Keratinocyte (primary cell): ENCODE measurements around the gene DPH1. TPM values are rescaled to one million over a fixed set of nuclear protein-coding genes. Genes with fewer than 3 reads are reported as not detected.

Experiments
- DNase-seq: peaks from one replicate; pipeline ENCODE4 v3.0.0-alpha.2; 2011; ENCODE audit warnings: low read depth, missing footprints, low spot score
- FAIRE-seq: peaks from 2 replicates; lab custom pipeline; 2011; peaks lifted over from hg19 to GRCh38; lab: Jason Lieb, UNC
- H2AFZ ChIP-seq: 2 replicates; pipeline ENCODE4 v1.6.0; 2012; ENCODE audit warnings: low read length, control low read depth, inconsistent platforms; ENCODE audit not compliant: control insufficient read depth
- H3K27ac ChIP-seq: 2 replicates; pipeline ENCODE4 v1.5.1; 2011; ENCODE audit warnings: low read length; ENCODE audit not compliant: control insufficient read depth, insufficient read depth
- H3K27me3 ChIP-seq: 3 replicates; pipeline ENCODE4 v1.6.0; 2011; ENCODE audit warnings: low read length; ENCODE audit not compliant: control insufficient read depth, insufficient read depth; ENCODE audit errors: extremely low read depth
- H3K36me3 ChIP-seq, 2 experiments: 2 replicates in 1 of 2; 3 replicates in 1 of 2; pipeline ENCODE4 v1.5.1; 2011; ENCODE audit warnings: low read length in 2 of 2, mild to moderate bottlenecking in 1 of 2; ENCODE audit not compliant: control insufficient read depth in 2 of 2, insufficient read depth in 2 of 2; ENCODE audit errors: extremely low read depth in 1 of 2
- H3K4me1 ChIP-seq: 3 replicates; pipeline ENCODE4 v1.5.1; 2011; ENCODE audit warnings: low read length; ENCODE audit not compliant: control insufficient read depth, insufficient read depth; ENCODE audit errors: extremely low read depth
- H3K4me2 ChIP-seq: 3 replicates; pipeline ENCODE4 v1.6.0; 2011; ENCODE audit warnings: low read depth, low read length; ENCODE audit not compliant: control insufficient read depth, insufficient read depth; ENCODE audit errors: extremely low read depth
- H3K4me3 ChIP-seq, 3 experiments: fragments of 200-600 bp in 1 of 3; sonication (generic) in 1 of 3; 2 replicates in 2 of 3; 3 replicates in 1 of 3; pipeline ENCODE4 v1.5.1; 2011 to 2016; ENCODE audit warnings: low read length in 3 of 3, mild to moderate bottlenecking in 3 of 3, control low read depth in 2 of 3, inconsistent platforms in 1 of 3, low read depth in 1 of 3, mixed read lengths in 1 of 3, mixed run types in 1 of 3, moderate library complexity in 1 of 3; ENCODE audit not compliant: control insufficient read depth in 2 of 3, insufficient read depth in 2 of 3; ENCODE audit errors: extremely low read depth in 1 of 3
- H3K79me2 ChIP-seq: 2 replicates; pipeline ENCODE4 v1.6.0; 2012; ENCODE audit warnings: low read length; ENCODE audit not compliant: control insufficient read depth, insufficient read depth
- H3K9ac ChIP-seq: 3 replicates; pipeline ENCODE4 v1.6.0; 2011; ENCODE audit warnings: low read length; ENCODE audit not compliant: control insufficient read depth, insufficient read depth; ENCODE audit errors: extremely low read depth
- H3K9me1 ChIP-seq: 3 replicates; pipeline ENCODE4 v1.6.0; 2011; ENCODE audit warnings: low read length; ENCODE audit not compliant: control insufficient read depth, insufficient read depth; ENCODE audit errors: extremely low read depth
- H3K9me3 ChIP-seq: 2 replicates; pipeline ENCODE4 v1.5.1; 2012; ENCODE audit warnings: low read depth, low read length; ENCODE audit not compliant: control insufficient read depth
- H4K20me1 ChIP-seq: 3 replicates; pipeline ENCODE4 v1.6.0; 2011; ENCODE audit warnings: low read length; ENCODE audit not compliant: control insufficient read depth, insufficient read depth; ENCODE audit errors: extremely low read depth
- EZH2 ChIP-seq: IDR thresholded peaks from one replicate; pipeline ENCODE4 v1.6.1; 2012; ENCODE audit warnings: inconsistent platforms, mild to moderate bottlenecking, low read length, moderate library complexity
- dilution Hi-C: fragments of 300-500 bp; cut with MboI; formaldehyde crosslinking; loops from one replicate; pipeline ENCODE4 v1.7.0; 2020; ENCODE audit warnings: low sequenced_read_pairs; ENCODE audit not compliant: extremely low pct_ligation_motif_present
- polyA plus RNA-seq, 5 experiments: library from polyadenylated mRNA; depleted of rRNA in 3 of 5; stranded (reverse) in 3 of 5; stranded (forward) in 1 of 5; unstranded in 1 of 5; fragments of >200 nt; gene quantifications; 1 replicate in 1 of 5; 2 replicates in 3 of 5; 3 replicates in 1 of 5; pipeline versions ENCODE4 v1.2.1 to v1.2.3, GENCODE V29; 2011 to 2012; ENCODE audit warnings: missing spikeins in 2 of 5, low read depth in 1 of 5, low replicate concordance in 1 of 5
- TF ChIP-seq, protein P1 (sequence below), 3 experiments: IDR thresholded peaks in 1 of 3; conservative IDR thresholded peaks in 1 of 3; optimal IDR thresholded peaks in 1 of 3; 2 replicates in 2 of 3; 3 replicates in 1 of 3; pipeline versions ENCODE3 to v1.5.1; 2011; ENCODE audit warnings: low read length in 3 of 3, mild to moderate bottlenecking in 3 of 3, moderate library complexity in 2 of 3, control low read depth in 1 of 3, inconsistent platforms in 1 of 3; ENCODE audit not compliant: insufficient read depth in 2 of 3; ENCODE audit errors: extremely low read depth in 1 of 3

The DPH1 gene
- polyA plus RNA-seq, 1 donor (not counting 4 experiments of a cell fraction or from before 2014, with no cell fraction given), result 18.9 TPM

DNA sequence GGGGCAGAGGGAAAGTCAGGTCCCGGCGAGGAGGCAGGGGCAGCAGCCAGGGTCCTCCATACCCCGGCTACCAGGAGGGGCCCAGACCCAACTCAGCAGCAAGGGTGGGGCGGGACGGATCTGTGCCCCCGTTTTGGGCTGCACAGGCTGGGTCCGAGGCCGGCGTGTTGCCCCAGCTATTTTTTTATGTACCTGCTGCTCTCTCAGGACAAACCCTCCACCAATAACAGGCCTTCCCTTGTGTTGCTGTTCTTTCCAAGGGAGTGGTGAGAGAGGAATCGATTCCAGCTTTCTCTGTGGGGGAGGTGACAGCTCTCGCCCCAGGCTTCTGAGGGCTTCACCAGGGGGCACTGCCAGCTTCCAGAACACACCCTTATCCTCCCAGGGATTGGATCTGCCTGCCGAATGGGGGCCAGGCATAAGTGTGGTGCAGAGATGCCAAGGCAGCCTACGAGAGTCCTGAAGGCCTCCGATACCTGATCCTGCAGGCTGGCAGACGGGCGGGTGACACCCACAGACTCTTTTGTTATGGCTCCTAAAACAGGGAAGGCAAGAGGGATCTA is 27.1 kb upstream of the DPH1 start:
- no peak for FAIRE-seq

GRCh38 chr17:2003525-2003924 is 26.4 kb upstream of the DPH1 start:
- TF ChIP-seq, protein P1, sequence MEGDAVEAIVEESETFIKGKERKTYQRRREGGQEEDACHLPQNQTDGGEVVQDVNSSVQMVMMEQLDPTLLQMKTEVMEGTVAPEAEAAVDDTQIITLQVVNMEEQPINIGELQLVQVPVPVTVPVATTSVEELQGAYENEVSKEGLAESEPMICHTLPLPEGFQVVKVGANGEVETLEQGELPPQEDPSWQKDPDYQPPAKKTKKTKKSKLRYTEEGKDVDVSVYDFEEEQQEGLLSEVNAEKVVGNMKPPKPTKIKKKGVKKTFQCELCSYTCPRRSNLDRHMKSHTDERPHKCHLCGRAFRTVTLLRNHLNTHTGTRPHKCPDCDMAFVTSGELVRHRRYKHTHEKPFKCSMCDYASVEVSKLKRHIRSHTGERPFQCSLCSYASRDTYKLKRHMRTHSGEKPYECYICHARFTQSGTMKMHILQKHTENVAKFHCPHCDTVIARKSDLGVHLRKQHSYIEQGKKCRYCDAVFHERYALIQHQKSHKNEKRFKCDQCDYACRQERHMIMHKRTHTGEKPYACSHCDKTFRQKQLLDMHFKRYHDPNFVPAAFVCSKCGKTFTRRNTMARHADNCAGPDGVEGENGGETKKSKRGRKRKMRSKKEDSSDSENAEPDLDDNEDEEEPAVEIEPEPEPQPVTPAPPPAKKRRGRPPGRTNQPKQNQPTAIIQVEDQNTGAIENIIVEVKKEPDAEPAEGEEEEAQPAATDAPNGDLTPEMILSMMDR (optimal IDR thresholded peaks at IDR 0.05 in 1 of 3, IDR thresholded peaks at IDR 0.05 in 1 of 3, conservative IDR thresholded peaks at IDR 0.05 in 1 of 3; ENCODE audit: extremely low read depth in 1 of 3, insufficient read depth in 2 of 3, low read length in 3 of 3), result no peak
- no peak for TF ChIP-seq EZH2
- Histone ChIP-seq H3K9ac (no peak overlapping the region), H2AFZ (no peak overlapping the region), H3K27ac (no peak overlapping the region), H3K9me3 (no peaks in the 10 kb centered on the region), H3K79me2 (no peaks in the 10 kb centered on the region), H3K4me1 (peaks cover 13% of the 10 kb centered on the region), H3K4me2 (no peak overlapping the region), H3K9me1 (no peaks in the 10 kb centered on the region), H3K27me3 (no peaks in the 10 kb centered on the region), H4K20me1 (no peaks in the 10 kb centered on the region), H3K36me3 (no peaks in the 10 kb centered on the region), H3K4me3 (no peak overlapping the region)
- dilution Hi-C loops, result no loop called here
- no peak for FAIRE-seq
- DNase-seq, result no peak

More for the DNA sequence above, 27.1 kb upstream of the DPH1 start:
- H2AFZ ChIP-seq, result no peak overlapping the region
- no peak overlapping the region for H3K4me3 ChIP-seq
- H3K9me1 ChIP-seq, result no peaks in the 10 kb centered on the region
- H3K36me3 ChIP-seq, result no peaks in the 10 kb centered on the region
- no peaks in the 10 kb centered on the region for H4K20me1 ChIP-seq
- H3K9me3 ChIP-seq, result no peaks in the 10 kb centered on the region
- no peak overlapping the region for H3K9ac ChIP-seq
- no peak overlapping the region for H3K4me2 ChIP-seq
- no peaks in the 10 kb centered on the region for H3K79me2 ChIP-seq
- H3K27ac ChIP-seq, result no peak overlapping the region
- peaks cover 13% of the 10 kb centered on the region for H3K4me1 ChIP-seq
- TF ChIP-seq, protein P1 (optimal IDR thresholded peaks at IDR 0.05 in 1 of 3, IDR thresholded peaks at IDR 0.05 in 1 of 3, conservative IDR thresholded peaks at IDR 0.05 in 1 of 3; ENCODE audit: extremely low read depth in 1 of 3, insufficient read depth in 2 of 3, low read length in 3 of 3), result no peak
- no peak for TF ChIP-seq EZH2
- no peak for DNase-seq
- dilution Hi-C loops, result no loop called here
- no peaks in the 10 kb centered on the region for H3K27me3 ChIP-seq
